GDM1 (cell line): Measurements from ENCODE around the gene HLX.

Source experiments
- DNase-seq: peaks from one replicate; lab custom pipeline; 2025; lab: John Stamatoyannopoulos, UW

HLX gene

GRCh38 chr1:220882061-220882891 lies 3.0 kb downstream of the HLX start:
- no peak for DNase-seq

GRCh38 chr1:220884109-220884980 lies 5.1 kb downstream of the HLX start:
- no peak for DNase-seq

- DNase-seq, result no peak
These were observed 6.0 kb downstream of the HLX start for GRCh38 chr1:220884981-220885918.

GRCh38 chr1:220885971-220886370 lies 6.7 kb downstream of the HLX start:
- DNase-seq, result no peak

- no peak for DNase-seq
These were observed 7.4 kb downstream of the HLX start for GRCh38 chr1:220886470-220887201.

GRCh38 chr1:220887202-220887519 lies 7.9 kb downstream of the HLX start:
- DNase-seq, result no peak

GRCh38 chr1:220887520-220888416 lies 8.5 kb downstream of the HLX start:
- no peak for DNase-seq

GRCh38 chr1:220888417-220888986 lies 9.3 kb downstream of the HLX start:
- DNase-seq, result no peak

- no peak for DNase-seq
These were observed 10.1 kb downstream of the HLX start for GRCh38 chr1:220889333-220889732.

GRCh38 chr1:220889848-220890287 lies 10.6 kb downstream of the HLX start:
- no peak for DNase-seq

GRCh38 chr1:220890602-220891001 lies 11.4 kb downstream of the HLX start:
- DNase-seq, result no peak

GRCh38 chr1:220891224-220892085 lies 12.2 kb downstream of the HLX start:
- DNase-seq, result no peak

GRCh38 chr1:220892086-220892376 lies 12.8 kb downstream of the HLX start:
- DNase-seq, result no peak

- DNase-seq, result no peak
These were observed 13.9 kb downstream of the HLX start for GRCh38 chr1:220892997-220893700.

GRCh38 chr1:220893701-220894024 lies 14.4 kb downstream of the HLX start:
- DNase-seq, result no peak

- no peak for DNase-seq
These were observed 15.0 kb downstream of the HLX start for GRCh38 chr1:220894025-220894923.

- no peak for DNase-seq
These were observed 15.6 kb downstream of the HLX start for GRCh38 chr1:220894924-220895256.

GRCh38 chr1:220895412-220895946 lies 16.2 kb downstream of the HLX start:
- DNase-seq, result no peak
